Lower leg skin (tissue), 4 donors: ENCODE results near the gene PROC. TPM values are rescaled to one million over a fixed set of nuclear protein-coding genes. Genes with fewer than 3 reads are reported as not detected.

Experiments used
- DNase-seq, 2 donors: peaks; one replicate each; pipeline ENCODE4 v3.0.0-alpha.2; 2019; ENCODE audit warnings: low spot score in 2 of 2
- H3K4me3 ChIP-seq: fragments of 200-600 bp; sonication (generic); 2 replicates; pipeline ENCODE4 v1.5.1; 2017; ENCODE audit warnings: mild to moderate bottlenecking, low read depth; ENCODE audit not compliant: poor library complexity, severe bottlenecking
- CTCF ChIP-seq, 3 donors: fragments of 450-650 bp; IDR thresholded peaks; one replicate each; pipeline ENCODE4 v1.5.1; 2016; ENCODE audit warnings: antibody characterized with exemption in 3 of 3, mild to moderate bottlenecking in 3 of 3, moderate library complexity in 2 of 3
- POLR2A ChIP-seq, 2 donors: fragments of 450-650 bp; IDR thresholded peaks; one replicate each; pipeline ENCODE4 v1.6.1; 2016 to 2017; ENCODE audit warnings: antibody characterized with exemption in 2 of 2, mild to moderate bottlenecking in 1 of 2, moderate library complexity in 1 of 2
- WGBS, 2 donors: methylation state at CpG; one replicate each; pipeline ENCODE4 v1.1.5; 2018; 5-methylcytosine and 5-hydroxymethylcytosine counted together
- intact Hi-C: fragments of 100-400 bp; cut with DNase I; formaldehyde crosslinking; loops from one replicate; pipeline ENCODE4 v1.15.0; 2023; ENCODE audit warnings: low total_unique reads
- total RNA-seq, 4 donors: library from RNA; depleted of rRNA; stranded (reverse); fragments of >200 nt; gene quantifications; one replicate each; pipeline ENCODE4 v1.1.0, GENCODE V29; 2016

The PROC gene
- total RNA-seq = not detected

- intact Hi-C loops = no loop called here
- TF ChIP-seq POLR2A (IDR thresholded peaks at IDR 0.05) (no peak), CTCF (IDR thresholded peaks at IDR 0.05) (no peak)
- no peak within 1 kb of the TSS for H3K4me3 ChIP-seq
- DNase-seq = peak in 1 of 2 donors; percentile 76
- 91 to 94% methylated on average over 16 of the region's 16 CpGs for WGBS, 2 donors
Observed at GRCh38 chr2:127418300-127419111, at the start of gene PROC. Gene PROC, plus strand, starts transcription at chr2:127418427. Its CDS starts 1,516 bp downstream, at chr2:127419943.

GRCh38 chr2:127370010-127370409, 48.2 kb upstream of the PROC start:
- DNase-seq = no peak
- TF ChIP-seq POLR2A (IDR thresholded peaks at IDR 0.05) = no peak
- no peak for TF ChIP-seq CTCF (IDR thresholded peaks at IDR 0.05)
- H3K4me3 ChIP-seq = no peak overlapping the region
- intact Hi-C loops = no loop called here
- WGBS, 2 donors = 96 to 97% methylated on average over 10 of the region's 10 CpGs

GRCh38 chr2:127371037-127371436, 47.2 kb upstream of the PROC start:
- intact Hi-C loops = no loop called here
- DNase-seq = no peak
- H3K4me3 ChIP-seq = no peak overlapping the region
- 86 to 92% methylated on average over 11 of the region's 11 CpGs for WGBS, 2 donors
- TF ChIP-seq CTCF (IDR thresholded peaks at IDR 0.05) (no peak), POLR2A (IDR thresholded peaks at IDR 0.05) (no peak)

GRCh38 chr2:127373362-127374083, 44.7 kb upstream of the PROC start:
- no peak overlapping the region for H3K4me3 ChIP-seq
- no peak for DNase-seq
- intact Hi-C loops = no loop called here
- TF ChIP-seq CTCF (IDR thresholded peaks at IDR 0.05) (no peak), POLR2A (IDR thresholded peaks at IDR 0.05) (no peak)
- WGBS, 2 donors = 92 to 96% methylated on average over 5 of the region's 5 CpGs

GRCh38 chr2:127376257-127376656, 42.0 kb upstream of the PROC start:
- 92 to 98% methylated on average over 8 of the region's 8 CpGs for WGBS, 2 donors
- DNase-seq = no peak
- intact Hi-C loops = no loop called here
- H3K4me3 ChIP-seq = no peak overlapping the region
- TF ChIP-seq POLR2A (IDR thresholded peaks at IDR 0.05) (no peak), CTCF (IDR thresholded peaks at IDR 0.05) (no peak)
